HEK293T (cell line): ENCODE measurements around the gene PKN3.
A peak's percentile ranks its signal among the peaks of the same experiment; 100 is the strongest.
"Not testable (repeated sequence)": the region's sequence is repeated elsewhere in the genome, so short reads cannot be mapped to it uniquely, and the experiment has no call there.

Source experiments
- CTCF ChIA-PET: fragments of 350-600 bp; formaldehyde crosslinking; extraction: SDS; loops from one replicate; lab custom pipeline; 2021; ENCODE audit warnings: antibody characterized with exemption, inconsistent platforms; lab: Yijun Ruan, JAX
- POLR2A ChIA-PET: fragments of 350-600 bp; formaldehyde crosslinking; extraction: SDS; loops from one replicate; lab custom pipeline; 2020; ENCODE audit warnings: antibody characterized with exemption, inconsistent platforms; lab: Yijun Ruan, JAX
- DNase-seq: peaks from one replicate; pipeline ENCODE4 v3.0.0; 2012; ENCODE audit warnings: mixed read lengths; ENCODE audit errors: extremely low spot score
- ARNT ChIP-seq: fragments of 450-650 bp; IDR thresholded peaks from 2 replicates; pipeline ENCODE4 v1.6.1; 2017; ENCODE audit warnings: mild to moderate bottlenecking
- BHLHE40 ChIP-seq: fragments of 450-650 bp; IDR thresholded peaks from 2 replicates; pipeline ENCODE4 v1.6.1; 2016; ENCODE audit warnings: mild to moderate bottlenecking, moderate library complexity, borderline replicate concordance
- CTBP1 ChIP-seq: fragments of 450-650 bp; IDR thresholded peaks from 2 replicates; pipeline ENCODE4 v1.6.1; 2016; ENCODE audit warnings: borderline replicate concordance
- ELF4 ChIP-seq: fragments of 450-650 bp; IDR thresholded peaks from 2 replicates; pipeline ENCODE4 v1.6.1; 2017; ENCODE audit warnings: antibody characterized with exemption
- FOXA1 ChIP-seq: fragments of 450-650 bp; IDR thresholded peaks from 2 replicates; pipeline ENCODE4 v1.6.1; 2016; ENCODE audit warnings: mild to moderate bottlenecking
- FOXK2 ChIP-seq: fragments of 450-650 bp; IDR thresholded peaks from 2 replicates; pipeline ENCODE4 v1.6.1; 2016; ENCODE audit warnings: mild to moderate bottlenecking
- FOXM1 ChIP-seq: fragments of 450-650 bp; IDR thresholded peaks from 2 replicates; pipeline ENCODE4 v1.6.1; 2017; ENCODE audit warnings: mild to moderate bottlenecking, borderline replicate concordance
- HDGF ChIP-seq: fragments of 450-650 bp; IDR thresholded peaks from 2 replicates; pipeline ENCODE4 v1.6.1; 2017; ENCODE audit warnings: antibody characterized with exemption, borderline replicate concordance
- L3MBTL2 ChIP-seq: fragments of 450-650 bp; conservative IDR thresholded peaks from 2 replicates; pipeline ENCODE4 v1.6.1; 2016; ENCODE audit warnings: mild to moderate bottlenecking
- LEF1 ChIP-seq: fragments of 450-650 bp; IDR thresholded peaks from 2 replicates; pipeline ENCODE4 v1.6.1; 2017; ENCODE audit warnings: mild to moderate bottlenecking, borderline replicate concordance
- NFRKB ChIP-seq: fragments of 450-650 bp; IDR thresholded peaks from 2 replicates; pipeline ENCODE4 v1.6.1; 2016; ENCODE audit warnings: mild to moderate bottlenecking, moderate library complexity
- SP1 ChIP-seq: fragments of 450-650 bp; IDR thresholded peaks from 2 replicates; pipeline ENCODE4 v1.6.1; 2017
- SUZ12 ChIP-seq: fragments of 450-650 bp; IDR thresholded peaks from 2 replicates; pipeline ENCODE4 v1.6.1; 2016; ENCODE audit warnings: mild to moderate bottlenecking
- TARDBP ChIP-seq: fragments of 450-650 bp; IDR thresholded peaks from 2 replicates; pipeline ENCODE4 v1.6.1; 2016
- ZNF384 ChIP-seq: fragments of 450-650 bp; IDR thresholded peaks from 2 replicates; pipeline ENCODE4 v1.6.1; 2016
- TF ChIP-seq, protein P1 (sequence below): fragments of 450-650 bp; IDR thresholded peaks from 2 replicates; pipeline ENCODE4 v1.6.1; 2016

PKN3 gene

DNA sequence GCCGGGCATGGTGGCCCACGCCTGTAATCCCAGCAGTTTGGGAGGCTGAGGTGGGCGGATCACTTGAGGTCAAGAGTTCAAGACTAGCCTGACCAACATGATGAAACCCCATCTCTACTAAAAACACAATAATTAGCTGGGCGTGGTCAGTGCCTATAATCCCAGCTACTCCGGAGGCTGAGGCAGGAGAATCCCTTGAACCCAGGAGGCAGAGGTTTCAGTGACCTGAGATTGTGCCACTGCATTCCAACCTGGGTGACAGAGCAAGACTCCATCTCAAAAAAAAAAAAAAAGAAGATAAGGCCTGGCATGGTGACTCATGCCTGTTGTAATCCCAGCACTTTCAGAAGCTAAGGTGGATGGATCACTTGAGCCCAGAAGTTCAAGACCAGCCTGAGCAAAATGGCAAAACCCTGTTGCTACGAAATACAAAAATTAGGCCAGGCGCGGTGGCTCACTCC, 35.8 kb upstream of the PKN3 start:
- DNase-seq, POLR2A ChIA-PET, CTCF ChIA-PET: not testable (repeated sequence)
- TF ChIP-seq ZNF384, result peak; percentile 65; the same call in 1 of the 2 replicates

DNA sequence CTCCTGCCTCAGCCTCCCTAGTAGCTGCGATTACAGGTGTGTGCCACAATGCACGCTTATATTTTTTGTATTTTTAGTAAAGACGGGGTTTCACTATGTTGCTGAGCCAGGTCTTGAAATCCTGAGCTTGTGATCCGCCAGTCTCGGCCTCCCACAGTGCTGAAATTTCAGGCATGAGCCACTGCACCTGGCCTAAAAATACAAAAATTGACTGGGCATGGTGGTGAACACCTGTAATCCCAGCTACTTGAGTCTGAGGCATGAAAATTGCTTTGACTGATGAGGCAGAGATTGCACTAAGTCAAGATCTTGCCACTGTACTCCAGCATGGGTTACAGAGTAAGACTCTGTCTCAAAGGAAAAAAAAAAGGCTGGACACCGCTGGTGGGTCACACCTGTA, 32.5 kb upstream of the PKN3 start:
- TF ChIP-seq HDGF (no peak), ELF4 (no peak), LEF1 (no peak)
- TF ChIP-seq, protein P1, sequence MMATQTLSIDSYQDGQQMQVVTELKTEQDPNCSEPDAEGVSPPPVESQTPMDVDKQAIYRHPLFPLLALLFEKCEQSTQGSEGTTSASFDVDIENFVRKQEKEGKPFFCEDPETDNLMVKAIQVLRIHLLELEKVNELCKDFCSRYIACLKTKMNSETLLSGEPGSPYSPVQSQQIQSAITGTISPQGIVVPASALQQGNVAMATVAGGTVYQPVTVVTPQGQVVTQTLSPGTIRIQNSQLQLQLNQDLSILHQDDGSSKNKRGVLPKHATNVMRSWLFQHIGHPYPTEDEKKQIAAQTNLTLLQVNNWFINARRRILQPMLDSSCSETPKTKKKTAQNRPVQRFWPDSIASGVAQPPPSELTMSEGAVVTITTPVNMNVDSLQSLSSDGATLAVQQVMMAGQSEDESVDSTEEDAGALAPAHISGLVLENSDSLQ, result no peak
- no peak for DNase-seq
- ChIA-PET POLR2A (interaction anchor here (1.3 kb wide), 1 partner anchor 14 kb away, joined by 5 read pairs; no protein-coding TSS in a partner anchor), CTCF (no interaction called here)

DNA sequence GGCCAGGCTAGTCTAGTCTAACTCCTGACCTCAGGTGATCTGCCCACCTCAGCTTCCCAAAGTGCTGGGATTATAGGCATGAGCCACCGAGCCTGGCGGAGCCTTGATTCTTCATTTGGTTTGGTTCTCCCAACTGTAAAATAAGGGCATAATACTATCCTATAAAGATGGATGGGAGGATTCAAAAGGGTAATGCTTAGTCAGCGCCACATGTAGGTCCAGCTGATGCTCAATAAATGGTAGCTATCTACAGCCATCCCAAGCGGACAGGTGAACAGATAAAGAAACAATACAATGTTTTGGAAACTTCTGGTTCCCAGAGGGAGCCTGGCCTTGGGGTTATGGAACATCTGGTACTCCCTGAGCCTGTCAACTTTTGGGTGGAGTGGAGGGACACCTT, 26.9 kb upstream of the PKN3 start:
- TF ChIP-seq CTBP1, result no peak
- TF ChIP-seq ZNF384, result no peak
- TF ChIP-seq NFRKB, result no peak
- TF ChIP-seq FOXM1, result no peak
- TF ChIP-seq FOXK2, result no peak
- no peak for TF ChIP-seq L3MBTL2
- no peak for TF ChIP-seq LEF1
- no peak for TF ChIP-seq SP1
- CTCF ChIA-PET, result interaction anchor here (0.7 kb wide), 1 partner anchor 255 kb away, joined by 3 read pairs; no protein-coding TSS in a partner anchor
- no peak for DNase-seq
- POLR2A ChIA-PET, result interaction anchor here (3.8 kb wide), 1 partner anchor 9 kb away, joined by 21 read pairs; no protein-coding TSS in a partner anchor

DNA sequence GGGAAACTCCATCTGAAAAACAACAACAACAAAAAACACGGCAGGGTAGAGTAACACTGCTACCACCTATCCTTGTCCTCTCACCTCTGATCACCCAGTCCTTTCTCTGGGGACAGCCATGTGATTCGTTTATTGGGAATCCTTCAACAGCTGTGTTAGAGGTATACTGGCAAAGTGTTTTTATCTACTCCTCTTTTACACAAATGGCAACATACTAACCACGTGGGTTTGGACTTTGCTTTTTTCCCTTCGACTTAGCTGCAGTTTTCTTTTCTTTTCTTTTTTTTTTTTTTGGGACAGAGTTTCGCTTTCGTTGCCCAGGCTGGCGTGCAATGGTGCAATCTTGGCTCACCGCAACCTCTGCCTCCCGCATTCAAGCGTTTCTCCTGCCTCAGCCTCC, 24.5 kb upstream of the PKN3 start:
- no peak for DNase-seq

DNA sequence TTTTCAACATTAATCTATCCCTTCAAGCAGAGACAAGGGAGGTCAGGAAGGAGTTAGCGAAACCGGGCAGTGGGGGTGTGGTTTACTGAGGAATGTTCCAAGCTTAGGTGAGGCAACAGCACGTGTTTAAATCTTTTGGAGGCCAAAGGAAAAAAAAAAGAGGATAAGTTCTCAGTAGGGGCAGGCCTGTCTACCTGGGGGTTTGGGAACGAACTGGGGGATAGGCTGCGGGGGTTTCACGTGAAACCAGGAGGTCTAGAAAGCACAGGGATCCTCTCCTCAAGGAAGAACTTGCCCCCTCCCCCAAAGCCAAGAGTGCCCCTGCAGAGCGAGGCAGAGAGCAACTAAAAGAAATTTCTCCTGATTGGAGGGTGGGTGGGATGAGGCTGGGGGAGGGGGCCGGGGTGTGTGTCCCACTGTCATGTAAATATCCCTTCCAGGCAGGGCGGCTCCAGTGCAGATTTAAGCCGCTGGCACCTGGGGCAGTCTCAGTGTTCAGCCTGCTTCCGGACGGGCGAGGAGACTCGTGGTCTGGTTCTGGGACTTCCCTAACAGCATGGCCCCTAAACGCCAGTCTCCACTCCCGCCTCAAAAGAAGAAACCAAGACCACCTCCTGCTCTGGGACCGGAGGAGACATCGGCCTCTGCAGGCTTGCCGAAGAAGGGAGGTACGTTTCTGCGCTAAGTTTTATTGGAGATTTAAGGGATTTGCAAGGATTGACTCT, 18.8 kb upstream of the PKN3 start:
- ChIA-PET CTCF (interaction anchor here (0.6 kb wide), 1 partner anchor 105 kb away, joined by 4 read pairs; no protein-coding TSS in a partner anchor), POLR2A (interaction anchor here (0.6 to 1.9 kb wide), 18 partner anchors 9 to 268 kb away, joined by 3 to 21 read pairs (median 5); partner anchors contain the start of genes DYNC2I2 and PKN3)
- peak; percentile 41 for DNase-seq
- TF ChIP-seq CTBP1 (no peak), L3MBTL2 (peak; percentile 70)

More for the DNA sequence above, 24.5 kb upstream of the PKN3 start:
- TF ChIP-seq FOXM1 (no peak), NFRKB (no peak), SUZ12 (no peak), LEF1 (no peak), FOXA1 (no peak), BHLHE40 (no peak), SP1 (no peak), ZNF384 (no peak), ARNT (no peak), FOXK2 (no peak), ELF4 (no peak), HDGF (no peak), TARDBP (no peak)
- TF ChIP-seq, protein P1, result no peak
- POLR2A ChIA-PET, result no interaction called here
- CTCF ChIA-PET, result no interaction called here

DNA sequence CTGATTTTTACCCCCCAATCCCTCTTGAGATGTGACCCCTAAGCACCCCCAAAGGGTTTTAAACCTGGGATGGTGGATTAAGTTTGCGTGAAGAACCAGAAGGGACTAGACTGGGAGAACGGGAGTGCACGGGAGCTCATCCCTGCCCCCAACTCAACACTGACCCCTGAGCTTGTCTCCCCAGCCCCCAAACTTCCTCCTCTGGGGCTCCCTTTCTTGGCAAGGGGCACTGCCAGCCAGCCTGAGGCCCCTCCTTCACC, 18.3 kb upstream of the PKN3 start:
- CTCF ChIA-PET, result no interaction called here
- DNase-seq, result no peak
- TF ChIP-seq ARNT (no peak), FOXM1 (no peak)
- POLR2A ChIA-PET, result interaction anchor here (0.6 to 1.9 kb wide), 18 partner anchors 9 to 268 kb away, joined by 3 to 21 read pairs (median 5); partner anchors contain the start of genes DYNC2I2 and PKN3

DNA sequence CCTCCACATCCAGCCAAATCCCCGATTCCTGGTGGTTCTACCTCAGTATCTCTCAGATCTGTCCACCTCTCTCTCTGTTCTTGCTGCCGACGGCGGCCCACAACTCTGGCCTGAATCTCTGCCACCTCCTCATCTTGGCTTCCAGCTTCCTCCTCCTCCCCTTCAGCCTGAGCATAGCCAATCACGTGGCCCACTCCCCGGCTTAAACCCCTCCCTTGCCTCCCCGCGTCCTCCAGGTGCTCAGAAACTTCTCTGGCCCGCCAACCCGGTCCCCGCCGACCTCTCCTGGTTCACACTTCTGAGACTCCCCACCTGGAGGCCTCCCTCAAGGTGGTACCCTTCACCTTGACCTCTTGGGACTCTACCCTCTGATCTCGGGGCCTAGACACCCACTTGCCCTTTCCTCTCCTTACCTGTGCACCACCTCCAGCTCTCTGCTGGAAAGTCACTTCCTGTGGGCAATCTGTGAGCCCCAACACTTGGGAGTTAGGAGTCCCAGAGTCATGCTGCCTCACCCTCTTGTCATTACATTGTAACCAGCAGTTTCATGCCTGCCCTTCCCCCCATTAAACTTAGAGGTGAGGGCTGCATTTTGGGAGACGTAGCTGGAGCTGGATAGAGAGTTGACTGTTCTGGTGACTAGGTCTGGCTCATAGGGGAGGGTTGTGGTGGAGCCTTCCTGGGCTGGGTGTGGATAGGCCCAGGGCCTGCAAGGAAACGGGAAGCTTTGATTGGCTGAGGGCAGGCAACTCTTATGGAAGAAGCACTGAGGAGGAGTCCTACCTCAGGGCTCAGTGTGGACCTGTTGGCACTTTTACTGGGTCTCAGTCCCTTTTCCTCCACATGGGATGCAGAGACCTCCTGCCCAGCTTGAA, 17.7 kb upstream of the PKN3 start:
- ChIA-PET POLR2A (interaction anchor here (0.6 to 1.9 kb wide), 18 partner anchors 9 to 347 kb away, joined by 3 to 21 read pairs (median 5); partner anchors contain the start of genes DYNC2I2 and PKN3), CTCF (interaction anchor here (0.6 to 1.4 kb wide), 3 partner anchors 11 to 17 kb away, joined by 3 to 4 read pairs (median 3); partner anchors contain the start of gene PKN3)
- no peak for TF ChIP-seq BHLHE40
- TF ChIP-seq ZNF384, result no peak
- no peak for TF ChIP-seq ARNT
- no peak for TF ChIP-seq NFRKB
- TF ChIP-seq L3MBTL2, result no peak
- no peak for TF ChIP-seq LEF1
- DNase-seq, result peak; percentile 69
